Neuronal stem cell (in vitro differentiated cells): ENCODE measurements around the gene RLN3.

ENCODE experiments used
- DNase-seq: peaks from one replicate; pipeline ENCODE4 v3.0.0-alpha.2; 2013; ENCODE audit warnings: low spot score
- H2AFZ ChIP-seq: one replicate; pipeline ENCODE4 v1.6.1; 2013; ENCODE audit warnings: mild to moderate bottlenecking, low read length, inconsistent platforms
- H2AK5ac ChIP-seq: 2 replicates; pipeline ENCODE4 v1.6.1; 2013; ENCODE audit warnings: low read depth, mild to moderate bottlenecking, inconsistent platforms, low read length, moderate library complexity, mixed read lengths
- H2BK120ac ChIP-seq: 2 replicates; pipeline ENCODE4 v1.6.1; 2013; ENCODE audit warnings: low read depth, mild to moderate bottlenecking, inconsistent platforms, low read length, moderate library complexity, mixed read lengths
- H2BK12ac ChIP-seq: one replicate; pipeline ENCODE4 v1.6.1; 2013; ENCODE audit warnings: low read length, inconsistent platforms
- H2BK15ac ChIP-seq: 2 replicates; pipeline ENCODE4 v1.6.1; 2013; ENCODE audit warnings: mild to moderate bottlenecking, low read length, inconsistent platforms, mixed read lengths
- H2BK5ac ChIP-seq: one replicate; pipeline ENCODE4 v1.6.1; 2013; ENCODE audit warnings: inconsistent platforms, mild to moderate bottlenecking, low read length, moderate library complexity
- H3K14ac ChIP-seq: one replicate; pipeline ENCODE4 v1.6.1; 2013; ENCODE audit warnings: low read length, inconsistent platforms
- H3K18ac ChIP-seq: 2 replicates; pipeline ENCODE4 v1.6.1; 2013; ENCODE audit warnings: low read length, inconsistent platforms
- H3K23ac ChIP-seq: 2 replicates; pipeline ENCODE4 v1.6.1; 2013; ENCODE audit warnings: low read depth, mild to moderate bottlenecking, mixed read lengths, low read length, inconsistent platforms; ENCODE audit not compliant: poor library complexity
- H3K27ac ChIP-seq: replicated peaks from 3 replicates; pipeline ENCODE4 v1.5.1; 2013; ENCODE audit warnings: low read length, inconsistent platforms
- H3K27me3 ChIP-seq, 3 experiments: 2 replicates each; pipeline ENCODE4 v1.6.1; 2013; ENCODE audit warnings: low read length in 3 of 3, mild to moderate bottlenecking in 2 of 3, inconsistent platforms in 1 of 3, low read depth in 1 of 3, mixed read lengths in 1 of 3, moderate library complexity in 1 of 3; ENCODE audit not compliant: control insufficient read depth in 3 of 3, insufficient read depth in 3 of 3
- H3K36me3 ChIP-seq, 2 donors: replicated peaks in 1 of 2; 2 replicates each; pipeline ENCODE4 v1.6.1; 2013; ENCODE audit warnings: low read length in 2 of 2; ENCODE audit not compliant: control insufficient read depth in 2 of 2, insufficient read depth in 2 of 2
- H3K4ac ChIP-seq: 2 replicates; pipeline ENCODE4 v1.6.1; 2013; ENCODE audit warnings: inconsistent platforms, mild to moderate bottlenecking, low read length, moderate library complexity
- H3K4me1 ChIP-seq, 2 donors: 1 replicate in 1 of 2; 2 replicates in 1 of 2; pipeline ENCODE4 v1.6.1; 2013; ENCODE audit warnings: low read length in 2 of 2, low read depth in 1 of 2; ENCODE audit not compliant: control insufficient read depth in 2 of 2, insufficient read depth in 1 of 2
- H3K4me2 ChIP-seq: one replicate; pipeline ENCODE4 v1.6.1; 2013; ENCODE audit warnings: mild to moderate bottlenecking, low read length, inconsistent platforms; ENCODE audit not compliant: insufficient read depth, poor library complexity, severe bottlenecking
- H3K4me3 ChIP-seq, 2 donors: 2 replicates each; pipeline ENCODE4 v1.5.1; 2013; ENCODE audit warnings: low read length in 2 of 2, mild to moderate bottlenecking in 2 of 2, inconsistent platforms in 1 of 2, moderate library complexity in 1 of 2
- H3K79me1 ChIP-seq: one replicate; pipeline ENCODE4 v1.6.1; 2013; ENCODE audit warnings: low read depth, mild to moderate bottlenecking, inconsistent platforms, low read length, moderate library complexity
- H3K9ac ChIP-seq: one replicate; pipeline ENCODE4 v1.6.1; 2013; ENCODE audit warnings: mild to moderate bottlenecking, low read depth, low read length, inconsistent platforms; ENCODE audit not compliant: poor library complexity
- H3K9me3 ChIP-seq, 2 donors: replicated peaks in 1 of 2; 2 replicates each; pipeline versions ENCODE3 to v1.6.1; 2013; ENCODE audit warnings: low read length in 2 of 2, mild to moderate bottlenecking in 2 of 2, inconsistent platforms in 1 of 2, low read depth in 1 of 2, mixed read lengths in 1 of 2, moderate library complexity in 1 of 2; ENCODE audit not compliant: control insufficient read depth in 2 of 2, insufficient read depth in 1 of 2
- H4K8ac ChIP-seq: one replicate; pipeline ENCODE4 v1.6.1; 2013; ENCODE audit warnings: low read depth, mild to moderate bottlenecking, inconsistent platforms, low read length, moderate library complexity
- H4K91ac ChIP-seq: one replicate; pipeline ENCODE4 v1.6.1; 2013; ENCODE audit warnings: low read length, low read depth, mild to moderate bottlenecking, inconsistent platforms; ENCODE audit not compliant: poor library complexity
- WGBS, 2 donors: extraction: QIAGEN DNeasy Blood & Tissue Kit; methylation state at CpG; one replicate each; pipeline ENCODE4 v1.1.7; 2013; ENCODE audit warnings: missing lambda C conversion rate in 2 of 2, mixed read lengths in 1 of 2; ENCODE audit not compliant: insufficient read length in 2 of 2, insufficient replicate concordance in 1 of 2; ENCODE audit errors: extremely low coverage in 2 of 2; 5-methylcytosine and 5-hydroxymethylcytosine counted together

The RLN3 gene

DNA sequence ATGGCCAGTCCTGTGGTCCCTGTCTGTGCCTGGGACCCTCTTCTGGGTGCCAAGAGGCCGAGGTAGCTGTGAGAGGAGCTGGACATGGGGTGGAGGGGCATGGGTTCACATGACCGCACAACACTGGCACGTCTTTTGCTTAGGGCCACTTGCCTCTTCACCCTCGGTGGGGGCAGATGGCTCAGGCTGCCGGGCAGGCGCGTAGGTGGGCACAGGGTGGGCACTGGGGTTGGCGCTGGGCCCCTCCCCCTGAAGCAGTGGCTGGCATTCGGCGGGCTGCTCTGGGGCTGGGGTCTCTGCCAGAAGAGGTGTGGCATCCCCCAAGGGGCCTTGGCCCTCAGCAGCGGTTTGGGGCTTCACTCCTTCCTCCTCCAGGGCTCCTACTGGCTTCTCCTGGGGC lies 25.6 kb downstream of the RLN3 start:
- Histone ChIP-seq H2BK5ac (no peak overlapping the region), H3K27ac (no peak overlapping the region), H3K36me3 (peaks cover 2 to 3% of the 10 kb centered on the region in 2 donors), H3K4me1 (peaks cover 0 to 4% of the 10 kb centered on the region in 2 donors), H3K14ac (no peak overlapping the region), H2BK15ac (no peak overlapping the region), H3K4me2 (no peak overlapping the region), H3K4me3 (peak overlapping the region in 1 of 2 donors; percentile 44), H3K27me3 (peaks cover 0 to 20% (median 6%) of the 10 kb centered on the region in 3 experiments), H2BK120ac (no peak overlapping the region), H3K9ac (no peak overlapping the region), H2AFZ (no peak overlapping the region), H2AK5ac (no peak overlapping the region), H4K91ac (no peak overlapping the region), H3K18ac (no peak overlapping the region), H4K8ac (no peak overlapping the region), H3K9me3 (peaks cover under 1 to 3% of the 10 kb centered on the region in 2 donors), H3K79me1 (no peaks in the 10 kb centered on the region), H3K4ac (peak overlapping the region; percentile 55), H3K23ac (peak overlapping the region; percentile 80), H2BK12ac (peak overlapping the region; percentile 58)
- WGBS, 2 donors, result no CpG with 5 or more reads among the region's 11 CpGs
- DNase-seq, result no peak

DNA sequence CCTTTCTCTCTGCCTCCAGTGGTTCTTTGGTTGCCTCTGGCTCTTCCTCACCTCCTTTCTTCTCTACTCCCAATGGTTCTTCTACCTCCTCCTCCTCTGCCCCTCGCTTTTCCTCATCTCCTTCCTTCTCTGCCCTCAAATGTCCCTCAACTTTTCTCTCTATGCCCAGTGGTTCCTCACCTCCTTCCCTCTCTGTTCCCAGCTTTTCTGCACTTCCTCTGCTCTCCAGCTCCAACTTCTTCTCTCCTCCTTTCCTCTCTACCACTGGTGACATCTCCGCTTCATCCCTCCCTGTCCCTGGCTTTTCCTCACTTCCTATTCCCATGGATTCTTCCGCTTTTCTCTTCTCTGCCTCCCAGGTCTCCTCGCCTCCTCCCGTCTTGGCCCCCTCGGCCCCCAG lies 26.2 kb downstream of the RLN3 start:
- DNase-seq, result no peak
- H3K18ac ChIP-seq, result no peak overlapping the region
- H3K27ac ChIP-seq, result no peak overlapping the region
- H3K79me1 ChIP-seq, result no peaks in the 10 kb centered on the region
- no peak overlapping the region for H3K4me3 ChIP-seq
- no peak overlapping the region for H3K23ac ChIP-seq
- no peak overlapping the region for H4K8ac ChIP-seq
- peaks cover 0 to 3% of the 10 kb centered on the region in 2 donors for H3K9me3 ChIP-seq
- WGBS, 2 donors, result no CpG with 5 or more reads among the region's 6 CpGs
- H2AFZ ChIP-seq, result no peak overlapping the region
- no peak overlapping the region for H2AK5ac ChIP-seq
- H2BK12ac ChIP-seq, result no peak overlapping the region
- no peak overlapping the region for H4K91ac ChIP-seq
- H3K27me3 ChIP-seq, result peaks cover 0 to 26% (median 12%) of the 10 kb centered on the region in 3 experiments
- no peak overlapping the region for H3K14ac ChIP-seq
- no peak overlapping the region for H3K4ac ChIP-seq
- H2BK120ac ChIP-seq, result no peak overlapping the region
- H3K9ac ChIP-seq, result no peak overlapping the region
- peak overlapping the region; percentile 45 for H2BK5ac ChIP-seq
- H3K4me1 ChIP-seq, result peaks cover 0 to 4% of the 10 kb centered on the region in 2 donors
- no peak overlapping the region for H2BK15ac ChIP-seq
- no peak overlapping the region for H3K4me2 ChIP-seq
- H3K36me3 ChIP-seq, result peaks cover 2 to 3% of the 10 kb centered on the region in 2 donors

DNA sequence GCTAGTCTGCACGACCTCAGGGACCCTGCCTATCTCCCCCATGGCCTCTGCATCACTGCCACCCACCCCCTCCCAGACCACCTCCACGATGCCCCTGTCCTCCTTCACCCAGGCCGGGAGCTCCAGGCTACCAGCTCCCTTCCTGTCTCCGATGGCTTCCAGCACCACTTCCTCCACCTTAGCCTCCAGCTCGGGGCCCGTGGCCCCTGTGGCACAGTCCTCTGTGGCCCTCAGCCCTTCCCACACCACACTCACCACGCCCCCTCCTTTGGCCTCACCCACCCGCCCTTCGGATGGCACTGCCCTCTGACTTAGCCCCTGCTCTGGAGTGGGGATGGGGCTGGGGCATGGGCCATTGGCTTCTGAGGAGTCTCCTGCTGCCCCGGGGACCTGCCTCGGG lies 26.8 kb downstream of the RLN3 start:
- H3K18ac ChIP-seq, result peak overlapping the region; percentile 48
- H3K27ac ChIP-seq, result no peak overlapping the region
- peaks cover 0 to 28% (median 14%) of the 10 kb centered on the region in 3 experiments for H3K27me3 ChIP-seq
- no peak overlapping the region for H2BK120ac ChIP-seq
- no peak overlapping the region for H3K9ac ChIP-seq
- WGBS, 2 donors, result no CpG with 5 or more reads among the region's 11 CpGs
- H3K23ac ChIP-seq, result no peak overlapping the region
- no peak overlapping the region for H3K4ac ChIP-seq
- peak overlapping the region; percentile 45 for H2BK5ac ChIP-seq
- no peaks in the 10 kb centered on the region for H3K79me1 ChIP-seq
- H2AFZ ChIP-seq, result no peak overlapping the region
- H3K4me1 ChIP-seq, result peaks cover 2 to 4% of the 10 kb centered on the region in 2 donors
- H3K36me3 ChIP-seq, result peaks cover 2 to 3% of the 10 kb centered on the region in 2 donors
- no peak overlapping the region for H4K8ac ChIP-seq
- H3K14ac ChIP-seq, result no peak overlapping the region
- DNase-seq, result no peak
- H4K91ac ChIP-seq, result no peak overlapping the region
- H3K4me2 ChIP-seq, result no peak overlapping the region
- no peak overlapping the region for H3K4me3 ChIP-seq
- peak overlapping the region; percentile 25 for H2BK15ac ChIP-seq
- no peak overlapping the region for H2BK12ac ChIP-seq
- peak overlapping the region; percentile 6 for H2AK5ac ChIP-seq
- H3K9me3 ChIP-seq, result peaks cover 0 to 3% of the 10 kb centered on the region in 2 donors

DNA sequence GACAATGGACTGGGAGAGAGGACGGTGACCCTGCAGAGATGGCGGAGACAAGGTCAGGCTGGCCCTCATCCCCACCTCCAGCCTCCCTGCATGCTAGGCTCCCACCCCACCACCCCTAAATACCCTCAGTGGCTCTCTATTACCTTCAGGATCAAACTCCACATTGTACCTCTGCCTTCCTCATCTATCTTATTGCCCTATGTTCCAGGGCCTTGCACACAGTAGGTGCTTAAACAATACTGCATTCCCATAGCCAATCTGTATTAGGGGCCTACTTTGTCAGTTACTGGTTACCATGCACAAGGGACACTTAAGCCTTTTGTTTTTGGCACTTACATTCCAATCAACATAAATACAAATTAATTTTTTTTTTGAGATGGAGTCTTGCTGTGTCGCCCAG lies 27.4 kb downstream of the RLN3 start:
- no peak overlapping the region for H3K27ac ChIP-seq
- H2AK5ac ChIP-seq, result no peak overlapping the region
- H4K8ac ChIP-seq, result no peak overlapping the region
- H2AFZ ChIP-seq, result no peak overlapping the region
- H3K79me1 ChIP-seq, result no peaks in the 10 kb centered on the region
- peaks cover 2 to 3% of the 10 kb centered on the region in 2 donors for H3K36me3 ChIP-seq
- no peak overlapping the region for H3K23ac ChIP-seq
- WGBS, 2 donors, result no CpG with 5 or more reads among the region's 3 CpGs
- no peak overlapping the region for H3K4ac ChIP-seq
- H2BK12ac ChIP-seq, result no peak overlapping the region
- H4K91ac ChIP-seq, result no peak overlapping the region
- H3K27me3 ChIP-seq, result peaks cover 0 to 28% (median 14%) of the 10 kb centered on the region in 3 experiments
- no peak overlapping the region for H2BK5ac ChIP-seq
- no peak overlapping the region for H3K9ac ChIP-seq
- no peak overlapping the region for H3K18ac ChIP-seq
- H3K9me3 ChIP-seq, result peaks cover 0 to 3% of the 10 kb centered on the region in 2 donors
- no peak for DNase-seq
- no peak overlapping the region for H2BK120ac ChIP-seq
- H3K4me2 ChIP-seq, result no peak overlapping the region
- peak overlapping the region; percentile 13 for H2BK15ac ChIP-seq
- H3K4me3 ChIP-seq, result no peak overlapping the region
- no peak overlapping the region for H3K14ac ChIP-seq
- H3K4me1 ChIP-seq, result peaks cover 3 to 4% of the 10 kb centered on the region in 2 donors
